Measurements from ENCODE around the gene SLC39A13.
A peak's percentile ranks its signal among the peaks of the same experiment; 100 is the strongest.

DNA sequence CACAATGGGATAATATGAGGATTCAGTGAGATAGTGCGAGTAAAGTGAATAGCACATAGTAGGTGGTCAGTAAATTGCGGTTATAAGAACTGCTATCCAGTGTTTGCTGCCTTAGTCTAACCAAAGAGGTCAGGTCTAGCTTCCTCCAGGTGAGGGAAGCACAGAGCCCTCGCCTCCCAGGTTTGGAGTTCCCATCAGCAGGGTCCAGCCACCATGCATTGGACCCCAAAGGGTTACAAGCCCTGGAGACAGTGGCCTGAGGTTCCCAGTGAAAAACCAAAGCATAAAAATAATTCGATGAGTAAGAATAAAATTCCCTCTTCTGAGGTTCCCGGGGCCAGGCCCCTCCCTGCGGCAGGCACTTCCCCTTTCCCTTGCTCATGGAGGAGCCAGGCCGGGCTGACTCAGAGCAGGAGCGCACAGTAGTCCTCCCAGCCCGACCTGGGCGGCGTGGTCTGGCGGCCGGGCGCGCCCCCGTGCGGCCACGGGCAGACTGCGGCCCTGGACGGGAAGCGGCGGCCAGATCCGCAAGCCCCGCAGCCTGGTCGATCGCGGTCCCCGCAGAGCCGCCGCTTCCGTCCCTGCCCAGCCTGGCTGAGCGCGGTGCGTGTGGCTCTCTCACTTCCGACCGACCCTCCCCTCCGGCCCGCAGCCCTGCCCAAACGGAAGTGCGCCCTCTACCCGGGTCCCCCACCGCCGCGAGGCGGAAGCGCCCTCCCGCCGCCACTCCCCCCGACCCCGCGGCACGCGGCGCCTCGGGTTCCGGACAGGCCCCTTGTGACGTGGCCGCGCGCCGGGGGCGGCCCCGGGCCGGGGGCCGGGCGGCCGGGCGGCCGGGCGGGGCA, at the start of gene SLC39A13:
- TF ChIP-seq POLR2AphosphoS5 (IDR thresholded peaks at IDR 0.05; ENCODE audit: insufficient read depth in 1 of 2, low read depth in 1 of 2), result peak in 1 of 2 donors; percentile 66
- TF ChIP-seq POLR2A (IDR thresholded peaks at IDR 0.05), result peak in 1 of 2 donors; percentile 88

Measured in vagina (tissue), 2 donors.